Heart right ventricle (tissue), 16 donors: ENCODE measurements around the gene VPS37C. TPM values are rescaled to one million over a fixed set of nuclear protein-coding genes. Genes with fewer than 3 reads are reported as not detected.

Experiments used
- ATAC-seq, 8 donors: fragments of 200-7000 bp; cut with Tn5 transposase; one replicate each; pipeline ENCODE4 v1.9.1; 2020; ENCODE audit warnings: mild to moderate bottlenecking in 8 of 8, moderate library complexity in 8 of 8, moderate number of reproducible peaks in 1 of 8
- DNase-seq, 2 donors: peaks; one replicate each; pipeline ENCODE4 v3.0.0-alpha.2; 2020
- H3K27ac ChIP-seq, 10 donors: fragments of 200-600 bp; sonication (generic) in 2 of 10; one replicate each; pipeline versions ENCODE4 v1.5.0 to v1.8.0; 2020 to 2022; ENCODE audit warnings: mild to moderate bottlenecking in 3 of 10
- H3K27me3 ChIP-seq, 7 donors: fragments of 200-600 bp; one replicate each; pipeline ENCODE4 v1.8.0; 2021 to 2022; ENCODE audit warnings: mild to moderate bottlenecking in 2 of 7
- H3K36me3 ChIP-seq, 9 donors: fragments of 200-600 bp; sonication (generic) in 1 of 9; one replicate each; pipeline versions ENCODE4 v1.5.0 to v1.8.0; 2020 to 2022; ENCODE audit warnings: mild to moderate bottlenecking in 2 of 9
- H3K4me1 ChIP-seq, 9 donors: fragments of 200-600 bp; sonication (generic) in 1 of 9; one replicate each; pipeline versions ENCODE4 v1.5.0 to v1.8.0; 2020 to 2022; ENCODE audit warnings: mild to moderate bottlenecking in 4 of 9
- H3K4me3 ChIP-seq, 10 donors: fragments of 200-600 bp; sonication (generic) in 2 of 10; one replicate each; pipeline versions ENCODE4 v1.5.0 to v1.8.0; 2020 to 2022; ENCODE audit warnings: mild to moderate bottlenecking in 7 of 10, moderate library complexity in 2 of 10
- H3K9me3 ChIP-seq, 11 donors: fragments of 200-600 bp in 10 of 11; sonication (generic) in 2 of 11; one replicate each; pipeline versions ENCODE4 v1.5.0 to v1.8.0; 2013 to 2022; ENCODE audit warnings: mild to moderate bottlenecking in 2 of 11, control low read depth in 1 of 11, moderate library complexity in 1 of 11
- CTCF ChIP-seq, 9 donors: fragments of 200-600 bp; sonication (generic) in 2 of 9; IDR thresholded peaks; one replicate each; pipeline versions ENCODE4 v1.5.0 to v1.8.0; 2021 to 2022; ENCODE audit warnings: antibody characterized with exemption in 9 of 9, mild to moderate bottlenecking in 5 of 9, moderate library complexity in 1 of 9
- WGBS, 2 donors: extraction: QIAGEN DNeasy Blood & Tissue Kit; methylation state at CpG; one replicate each; pipeline ENCODE4 v1.1.7; 2013; ENCODE audit warnings: inconsistent platforms in 1 of 2; 5-methylcytosine and 5-hydroxymethylcytosine counted together
- intact Hi-C, 10 donors: fragments of 100-400 bp; cut with DNase I; formaldehyde crosslinking; loops; one replicate each; pipeline versions ENCODE4 v1.11.1 to v1.14.2; 2022
- polyA plus RNA-seq, 2 donors: library from polyadenylated mRNA; stranded (reverse); fragments of 200-250 nt; gene quantifications; one replicate each; pipeline ENCODE4 v1.2.3, GENCODE V29; 2013
- total RNA-seq, 10 donors: library from RNA; stranded (reverse); fragmentation: NEBNext Ultra II Directional in 3 of 10; extraction: Animal tissue kit (Norgen Biotek cat#: 25700) in 3 of 10; gene quantifications; one replicate each; pipeline versions ENCODE4 v1.2.1 to v1.2.4, GENCODE V29; 2021 to 2023
- donor health status: Arrhythmogenic right ventricular cardiomyopathy.
- donor health status: ischemic (EF 13 %, LVEDD 7.1; RV severe dilation, severe dysfunction).
- donor health status: healthy with polysubstance abuse.
- donor health status: DM: no; HTN: yes; CAD: no.
- donor health status: DM: no; HTN: no; CAD: no.
- donor health status: ischemic (EF 25% LVEDD 6.9; RV normal size, moderate dysfunction).
- donor health status: ischemic (EF 25% LVEDD 5.7; RV mildly dilated, moderate dysfunction).
- donor health status: healthy.
- donor health status: DM: yes; HTN: yes; CAD: no.
- donor health status: Ischemic cardiomyopathy.
- donor health status: ischemic (EF 35%, LVEDD 5.7; RV mildly dilated, moderate dysfunction).
- donor health status: nonischemic (EF 11% LVEDD 7.7; RV severe dilation, severe dysfunction).
- donor health status: DM: yes; HTN: yes; CAD: no.
- donor health status: PGD.
- donor health status: ischemic (EF 29% LVEDD 5.4; RV normal size, mild dysfunction).
- donor health status: nonischemic (EF 23%, LVEDD 6.1; RV moderate dilation, normal function).

Gene VPS37C
- total and polyA plus RNA-seq, 12 donors, result 7.7 to 21.8 (median 15.5) TPM

GRCh38 chr11:61139387-61139786, 21.8 kb downstream of the VPS37C start:
- Histone ChIP-seq H3K9me3 (no peaks in the 10 kb centered on the region), H3K4me1 (peaks cover 10 to 49% (median 24%) of the 10 kb centered on the region in 9 donors), H3K4me3 (no peak overlapping the region), H3K27me3 (no peaks in the 10 kb centered on the region), H3K36me3 (peaks cover 0 to 31% (median 0%) of the 10 kb centered on the region in 9 donors), H3K27ac (peak overlapping the region in 3 of 10 donors; percentile 9 to 59 (median 11))
- TF ChIP-seq CTCF (IDR thresholded peaks at IDR 0.05), result no peak
- intact Hi-C loops, result loop anchor here in 3 of 10 donors (5.0 to 10.0 kb wide), 3 partner anchors 48 to 305 kb away; partner anchors contain the start of gene TMEM109 (in 1 of the 3)
- DNase-seq (no peak), ATAC-seq (peak in 4 of 8 donors; percentile 32 to 50 (median 38))
- WGBS, 2 donors, result 33 to 39% methylated on average over 6 of the region's 6 CpGs

GRCh38 chr11:61138935-61139334, 22.3 kb downstream of the VPS37C start:
- WGBS, 2 donors, result 19 to 25% methylated on average over 7 of the region's 7 CpGs

GRCh38 chr11:61134801-61135257, 26.4 kb downstream of the VPS37C start:
- Histone ChIP-seq H3K36me3 (peaks cover 0 to 68% (median 16%) of the 10 kb centered on the region in 9 donors), H3K9me3 (no peaks in the 10 kb centered on the region), H3K27me3 (no peaks in the 10 kb centered on the region), H3K4me1 (peaks cover 6 to 32% (median 22%) of the 10 kb centered on the region in 9 donors), H3K27ac (no peak overlapping the region), H3K4me3 (no peak overlapping the region)
- intact Hi-C loops, result loop anchor here in 4 of 10 donors (5.0 to 10.0 kb wide), 5 partner anchors 42 to 303 kb away; partner anchors contain the start of gene TMEM109 (in 1 of the 4)
- DNase-seq, result peak in 1 of 2 donors; percentile 61
- 74 to 79% methylated on average over 12 of the region's 12 CpGs for WGBS, 2 donors
- ATAC-seq, result peak in 5 of 8 donors; percentile 23 to 66 (median 43)
- TF ChIP-seq CTCF (IDR thresholded peaks at IDR 0.05), result no peak

More at GRCh38 chr11:61138935-61139334, 22.3 kb downstream of the VPS37C start:
- intact Hi-C loops, result loop anchor here in 3 of 10 donors (5.0 to 10.0 kb wide), 3 partner anchors 48 to 304 kb away; partner anchors contain the start of gene TMEM109 (in 1 of the 3)
- peaks cover 10 to 49% (median 24%) of the 10 kb centered on the region in 9 donors for H3K4me1 ChIP-seq
- no peak for TF ChIP-seq CTCF (IDR thresholded peaks at IDR 0.05)
- no peaks in the 10 kb centered on the region for H3K9me3 ChIP-seq
- no peak overlapping the region for H3K4me3 ChIP-seq
- ATAC-seq (peak in 6 of 8 donors; percentile 31 to 63 (median 47)), DNase-seq (no peak)
- H3K36me3 ChIP-seq, result peaks cover 0 to 36% (median 2%) of the 10 kb centered on the region in 9 donors
- H3K27me3 ChIP-seq, result no peaks in the 10 kb centered on the region
- peak overlapping the region in 3 of 10 donors; percentile 6 to 59 (median 9) for H3K27ac ChIP-seq

GRCh38 chr11:61133956-61134662, 27.1 kb downstream of the VPS37C start:
- intact Hi-C loops, result loop anchor here in 5 of 10 donors (2.0 to 10.0 kb wide), 5 partner anchors 43 to 303 kb away; partner anchors contain the start of gene TMEM109 (in 1 of the 5)
- Histone ChIP-seq H3K4me1 (peaks cover 0 to 29% (median 15%) of the 10 kb centered on the region in 9 donors), H3K27me3 (no peaks in the 10 kb centered on the region), H3K36me3 (peaks cover 0 to 68% (median 16%) of the 10 kb centered on the region in 9 donors), H3K9me3 (no peaks in the 10 kb centered on the region), H3K27ac (no peak overlapping the region), H3K4me3 (no peak overlapping the region)
- DNase-seq (no peak), ATAC-seq (no peak)
- no peak for TF ChIP-seq CTCF (IDR thresholded peaks at IDR 0.05)
- whole genome bisulfite sequencing, 2 donors, result 93 to 95% methylated on average over 18 of the region's 18 CpGs
